Fibroblast of pulmonary artery (primary cell): ENCODE results near the gene PCDHGA6.
A peak's percentile ranks its signal among the peaks of the same experiment; 100 is the strongest.
"Not testable (repeated sequence)": the region's sequence is repeated elsewhere in the genome, so short reads cannot be mapped to it uniquely, and the experiment has no call there.

Experiments used
- DNase-seq: peaks from one replicate; pipeline ENCODE4 v3.0.0-alpha.2; 2010; ENCODE audit warnings: low read depth
- H3K4me3 ChIP-seq: replicated peaks from 2 replicates; pipeline ENCODE4 v1.5.1; 2011; ENCODE audit warnings: low read depth, mild to moderate bottlenecking, control low read depth, low read length, moderate library complexity
- CTCF ChIP-seq: IDR thresholded peaks from 2 replicates; pipeline ENCODE4 v1.5.1; 2011; ENCODE audit warnings: mild to moderate bottlenecking, control low read depth, low read length, inconsistent platforms; ENCODE audit errors: missing control alignments

The PCDHGA6 gene

GRCh38 chr5:141373673-141374317 is at the start of gene PCDHGA6:
Gene PCDHGA6 (plus strand): TSS chr5:141373891. CDS start chr5:141374084, 193 bp downstream.
- DNase-seq = peak; percentile 73
- H3K4me3 ChIP-seq = peak within 1 kb of the TSS; percentile 57
- peak; percentile 66 for TF ChIP-seq CTCF

- peak; percentile 83 for DNase-seq
- peak; percentile 82 for TF ChIP-seq CTCF
These were observed 47.4 kb upstream of the PCDHGA6 start for GRCh38 chr5:141326088-141326854.

GRCh38 chr5:141328231-141328630 is 45.5 kb upstream of the PCDHGA6 start:
- no peak for TF ChIP-seq CTCF
- no peak for DNase-seq
- H3K4me3 ChIP-seq = no peak overlapping the region

More at GRCh38 chr5:141326088-141326854, 47.4 kb upstream of the PCDHGA6 start:
- peak overlapping the region; percentile 52 for H3K4me3 ChIP-seq

- H3K4me3 ChIP-seq = peak within 1 kb of the TSS; percentile 55
- DNase-seq = peak; percentile 71
These were observed 43.2 kb upstream of the PCDHGA6 start, which contains the start of gene PCDHGA1 for GRCh38 chr5:141330299-141331080. Gene PCDHGA1 (plus strand): TSS chr5:141330514.

GRCh38 chr5:141332571-141332970 is 41.1 kb upstream of the PCDHGA6 start:
- not testable (repeated sequence) for H3K4me3 ChIP-seq, DNase-seq

More at GRCh38 chr5:141330299-141331080, 43.2 kb upstream of the PCDHGA6 start, which contains the start of gene PCDHGA1:
- TF ChIP-seq CTCF = peak; percentile 60

GRCh38 chr5:141338538-141339306 is 35.0 kb upstream of the PCDHGA6 start, which contains the start of gene PCDHGA2:
Gene PCDHGA2 (plus strand): TSS chr5:141338760.
- DNase-seq = peak; percentile 76
- peak; percentile 61 for TF ChIP-seq CTCF
- H3K4me3 ChIP-seq = peak within 1 kb of the TSS; percentile 53

GRCh38 chr5:141340781-141341354 is 32.8 kb upstream of the PCDHGA6 start:
- not testable (repeated sequence) for DNase-seq, H3K4me3 ChIP-seq
